Vagina (tissue), 2 donors: ENCODE data around the gene CELF1.

Experiments
- CTCF ChIP-seq, 3 experiments: fragments of 450-650 bp in 2 of 3; fragments of 200-600 bp in 1 of 3; sonication (generic) in 1 of 3; IDR thresholded peaks; one replicate each; pipeline ENCODE4 v1.5.1; 2017 to 2019; ENCODE audit warnings: antibody characterized with exemption in 3 of 3, mild to moderate bottlenecking in 2 of 3, moderate library complexity in 2 of 3
- POLR2A ChIP-seq, 2 donors: fragments of 450-650 bp; IDR thresholded peaks; one replicate each; pipeline ENCODE4 v1.6.1; 2017; ENCODE audit warnings: antibody characterized with exemption in 2 of 2, mild to moderate bottlenecking in 2 of 2, moderate library complexity in 2 of 2

GRCh38 chr11:47577460-47578041, 24.6 kb upstream of the CELF1 start:
- TF ChIP-seq CTCF (IDR thresholded peaks at IDR 0.05), result no peak
- TF ChIP-seq POLR2A (IDR thresholded peaks at IDR 0.05), result no peak
